BLaER1 treated with 17β-estradiol and CSF1 and Interleukin-3, amounts not matched to agents 10 nM and 100 nM (cell line): ENCODE measurements around the gene NMUR1.
A peak's percentile ranks its signal among the peaks of the same experiment; 100 is the strongest.

Source experiments
- H3K27ac ChIP-seq, 11 experiments: shearing (Covaris generic); formaldehyde crosslinking; 2 replicates each; pipeline ENCODE4 v1.8.1; 2022
- H3K27me3 ChIP-seq, 11 experiments: shearing (Covaris generic); formaldehyde crosslinking; 2 replicates each; pipeline ENCODE4 v1.8.1; 2022
- H3K36me3 ChIP-seq, 11 experiments: shearing (Covaris generic); formaldehyde crosslinking; 2 replicates each; pipeline ENCODE4 v1.8.1; 2022
- H3K4me1 ChIP-seq, 10 experiments: shearing (Covaris generic); formaldehyde crosslinking; 2 replicates each; pipeline ENCODE4 v1.8.1; 2022
- H3K4me2 ChIP-seq, 11 experiments: shearing (Covaris generic); formaldehyde crosslinking; 2 replicates each; pipeline ENCODE4 v1.8.1; 2022
- H3K4me3 ChIP-seq, 10 experiments: shearing (Covaris generic); formaldehyde crosslinking; 2 replicates each; pipeline ENCODE4 v1.8.1; 2022
- H3K9ac ChIP-seq, 11 experiments: shearing (Covaris generic); formaldehyde crosslinking; 2 replicates each; pipeline ENCODE4 v1.8.1; 2022
- H3K9me3 ChIP-seq, 11 experiments: shearing (Covaris generic); formaldehyde crosslinking; replicated peaks in 1 of 11; 2 replicates each; pipeline ENCODE4 v1.8.1; 2022
- H4K20me1 ChIP-seq, 11 experiments: shearing (Covaris generic); formaldehyde crosslinking; 2 replicates each; pipeline ENCODE4 v1.8.1; 2022
- Cebpa-rat ChIP-seq, 11 experiments: shearing (Covaris generic); IDR thresholded peaks; 2 replicates each; pipeline ENCODE4 v1.8.1; 2022

The NMUR1 gene

DNA sequence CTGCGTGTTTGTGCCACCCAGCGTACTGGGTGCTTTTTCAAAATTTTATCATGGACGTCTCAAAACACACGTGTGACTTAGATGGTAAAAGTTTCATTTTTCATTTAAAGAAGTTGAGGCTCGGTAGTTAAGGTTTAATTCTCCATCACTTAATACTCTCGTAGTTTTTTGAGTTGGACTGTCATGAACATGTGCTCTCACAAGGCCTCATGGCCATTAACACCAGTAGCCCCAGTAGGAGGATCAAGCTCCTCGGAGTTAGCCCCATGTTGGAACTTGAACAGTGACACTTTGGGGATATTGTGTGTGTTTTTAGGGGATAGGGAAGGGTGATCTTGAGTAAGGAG lies 15.3 kb downstream of the NMUR1 start:
- Histone ChIP-seq H3K4me3 (peak overlapping the region; percentile 65 to 86 (median 72)), H3K9ac (peak overlapping the region; percentile 80 to 90 (median 85)), H3K9me3 (no peaks in the 10 kb centered on the region), H3K27me3 (peaks cover 0 to 13% (median 0%) of the 10 kb centered on the region in 11 experiments; a peak in 4 of 22 replicates), H3K27ac (peak overlapping the region; percentile 67 to 92 (median 87); a peak in 21 of 22 replicates), H3K36me3 (no peaks in the 10 kb centered on the region), H3K4me1 (peaks cover 5 to 33% (median 20%) of the 10 kb centered on the region in 10 experiments), H4K20me1 (no peaks in the 10 kb centered on the region; a peak in 1 of 22 replicates), H3K4me2 (peak overlapping the region; percentile 90 to 97 (median 94))
- no peak for TF ChIP-seq Cebpa-rat (IDR thresholded peaks at IDR 0.05)

- Histone ChIP-seq H3K4me2 (peak overlapping the region; percentile 90 to 97 (median 94)), H3K4me1 (peaks cover 5 to 33% (median 20%) of the 10 kb centered on the region in 10 experiments), H3K36me3 (no peaks in the 10 kb centered on the region), H3K27ac (peak overlapping the region; percentile 67 to 92 (median 87); a peak in 21 of 22 replicates), H3K9me3 (no peaks in the 10 kb centered on the region), H3K9ac (peak overlapping the region; percentile 80 to 90 (median 85)), H3K4me3 (peak overlapping the region; percentile 65 to 86 (median 72)), H3K27me3 (peaks cover 0 to 8% (median 0%) of the 10 kb centered on the region in 11 experiments; a peak in 4 of 22 replicates), H4K20me1 (no peaks in the 10 kb centered on the region; a peak in 1 of 22 replicates)
- TF ChIP-seq Cebpa-rat (IDR thresholded peaks at IDR 0.05), result no peak
Observed at GRCh38 chr2:231514225-231514950, 15.9 kb downstream of the NMUR1 start.

- H4K20me1 ChIP-seq, result no peaks in the 10 kb centered on the region; a peak in 1 of 22 replicates
- peaks cover 0 to 2% (median 0%) of the 10 kb centered on the region in 11 experiments; a peak in 2 of 22 replicates for H3K27me3 ChIP-seq
- TF ChIP-seq Cebpa-rat (IDR thresholded peaks at IDR 0.05), result no peak
- peak overlapping the region; percentile 69 to 94 (median 86) for H3K4me2 ChIP-seq
- peak overlapping the region; percentile 65 to 86 (median 72) for H3K4me3 ChIP-seq
- peak overlapping the region in 10 of 11 experiments; percentile 78 to 91 (median 84); a peak in 21 of 22 replicates for H3K27ac ChIP-seq
- no peaks in the 10 kb centered on the region for H3K9me3 ChIP-seq
- peak overlapping the region; percentile 73 to 90 (median 85); a peak in 21 of 22 replicates for H3K9ac ChIP-seq
- no peaks in the 10 kb centered on the region for H3K36me3 ChIP-seq
- H3K4me1 ChIP-seq, result peaks cover 5 to 31% (median 20%) of the 10 kb centered on the region in 10 experiments
Observed at GRCh38 chr2:231513746-231514224, 16.5 kb downstream of the NMUR1 start.

DNA sequence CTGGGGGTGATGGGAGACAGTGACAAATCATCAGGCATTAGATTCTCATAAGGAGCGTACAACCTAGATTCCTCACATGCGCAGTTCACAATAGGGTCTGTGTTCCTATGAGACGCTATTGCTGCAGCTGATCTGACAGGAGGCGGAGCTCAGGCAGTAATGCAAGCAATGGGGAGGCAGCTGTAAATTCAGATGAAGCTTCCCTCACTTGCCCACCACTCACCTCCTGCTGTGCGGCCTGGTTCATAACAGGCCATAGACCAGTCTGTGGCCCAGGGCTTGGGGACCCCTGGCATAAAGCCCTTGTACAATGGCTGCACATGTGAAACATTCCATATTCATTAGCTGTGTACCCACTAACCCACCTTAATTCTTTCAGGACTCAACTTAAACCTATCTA lies 18.0 kb downstream of the NMUR1 start:
- no peaks in the 10 kb centered on the region for H3K36me3 ChIP-seq
- no peaks in the 10 kb centered on the region for H4K20me1 ChIP-seq
- H3K4me2 ChIP-seq, result no peak overlapping the region
- H3K9me3 ChIP-seq, result no peaks in the 10 kb centered on the region
- H3K4me1 ChIP-seq, result peaks cover 5 to 24% (median 20%) of the 10 kb centered on the region in 10 experiments
- H3K9ac ChIP-seq, result no peak overlapping the region
- no peak overlapping the region for H3K27ac ChIP-seq
- H3K27me3 ChIP-seq, result no peaks in the 10 kb centered on the region
- no peak for TF ChIP-seq Cebpa-rat (IDR thresholded peaks at IDR 0.05)
- no peak overlapping the region for H3K4me3 ChIP-seq

DNA sequence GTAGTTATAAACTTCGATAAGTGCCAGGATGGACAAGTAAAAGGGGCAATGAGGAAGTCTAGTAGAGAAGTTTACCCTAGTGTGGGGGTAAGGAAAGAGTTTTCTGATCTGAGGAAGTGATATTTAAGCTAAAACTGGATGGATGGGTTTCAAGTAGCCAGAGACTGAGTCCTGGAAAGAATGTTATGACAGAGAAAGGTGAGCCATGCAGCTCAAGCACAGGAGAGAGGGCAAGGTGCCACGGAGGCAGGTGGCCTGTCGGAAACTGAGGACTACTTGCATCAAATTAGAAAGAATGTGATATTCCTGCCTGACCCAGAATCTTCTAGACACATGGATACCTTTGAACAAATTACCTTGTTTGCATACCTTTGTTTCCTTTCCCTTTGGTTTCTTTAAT lies 26.5 kb downstream of the NMUR1 start:
- TF ChIP-seq Cebpa-rat (IDR thresholded peaks at IDR 0.05), result no peak
- no peak overlapping the region for H3K4me3 ChIP-seq
- H4K20me1 ChIP-seq, result no peaks in the 10 kb centered on the region
- no peaks in the 10 kb centered on the region; a peak in 1 of 20 replicates for H3K4me1 ChIP-seq
- H3K9me3 ChIP-seq, result no peaks in the 10 kb centered on the region; a peak in 1 of 22 replicates
- H3K27me3 ChIP-seq, result no peaks in the 10 kb centered on the region
- H3K9ac ChIP-seq, result no peak overlapping the region
- no peak overlapping the region for H3K27ac ChIP-seq
- H3K36me3 ChIP-seq, result peaks cover 0 to 5% (median 0%) of the 10 kb centered on the region in 11 experiments; a peak in 1 of 22 replicates
- no peak overlapping the region for H3K4me2 ChIP-seq

DNA sequence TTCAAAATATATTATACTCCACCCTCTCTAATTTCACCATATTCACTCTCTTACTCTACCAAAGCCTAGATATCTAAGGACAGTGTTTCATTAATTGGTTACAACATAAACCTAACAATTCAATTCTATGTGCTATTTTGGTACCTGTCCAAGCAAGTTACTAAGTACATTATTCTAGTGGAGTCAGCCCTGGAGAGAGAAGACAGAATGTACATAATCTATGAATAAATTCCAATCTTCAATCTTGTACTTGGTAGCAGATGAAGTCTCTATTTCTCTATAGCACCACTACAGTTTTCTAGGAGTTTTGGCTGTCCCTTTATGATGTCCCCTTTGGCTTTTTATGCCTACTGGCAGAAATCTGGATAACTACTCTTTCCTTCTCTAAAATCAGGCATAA lies 27.6 kb downstream of the NMUR1 start:
- TF ChIP-seq Cebpa-rat (IDR thresholded peaks at IDR 0.05), result no peak
- Histone ChIP-seq H3K27me3 (no peaks in the 10 kb centered on the region), H4K20me1 (no peaks in the 10 kb centered on the region)

GRCh38 chr2:231497651-231498050 lies 32.6 kb downstream of the NMUR1 start:
- H3K4me1 ChIP-seq, result no peaks in the 10 kb centered on the region
- no peak for TF ChIP-seq Cebpa-rat (IDR thresholded peaks at IDR 0.05)
- no peaks in the 10 kb centered on the region for H3K9me3 ChIP-seq
- no peak overlapping the region for H3K27ac ChIP-seq
- no peaks in the 10 kb centered on the region for H4K20me1 ChIP-seq
- no peak overlapping the region for H3K4me2 ChIP-seq
- H3K27me3 ChIP-seq, result no peaks in the 10 kb centered on the region
- no peaks in the 10 kb centered on the region for H3K36me3 ChIP-seq
- H3K4me3 ChIP-seq, result no peak overlapping the region
- H3K9ac ChIP-seq, result no peak overlapping the region

More for the DNA sequence above, 27.6 kb downstream of the NMUR1 start:
- Histone ChIP-seq H3K9ac (no peak overlapping the region), H3K9me3 (no peaks in the 10 kb centered on the region; a peak in 1 of 22 replicates), H3K36me3 (peaks cover 0 to 5% (median 0%) of the 10 kb centered on the region in 11 experiments; a peak in 1 of 22 replicates), H3K27ac (no peak overlapping the region), H3K4me3 (no peak overlapping the region), H3K4me1 (no peaks in the 10 kb centered on the region; a peak in 1 of 20 replicates), H3K4me2 (no peak overlapping the region)

DNA sequence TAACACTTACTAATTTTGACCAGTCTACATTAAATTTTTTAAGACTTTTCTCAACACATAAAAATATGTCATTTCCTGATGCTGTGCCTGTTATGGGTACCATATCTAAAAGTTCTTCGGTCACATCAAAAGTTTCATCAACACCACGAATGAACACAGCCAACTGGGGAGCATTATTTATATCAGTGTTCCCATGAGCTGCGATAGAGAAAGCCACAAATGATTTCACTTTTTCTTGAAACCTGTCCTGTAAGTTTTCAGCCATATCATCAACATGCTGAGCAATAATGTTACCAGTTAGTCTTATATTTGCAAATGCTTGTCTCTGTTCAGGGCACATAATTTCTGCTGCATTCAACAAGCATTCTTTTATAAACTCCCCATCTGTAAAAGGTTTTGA lies 35.6 kb downstream of the NMUR1 start:
- no peaks in the 10 kb centered on the region for H4K20me1 ChIP-seq
- no peaks in the 10 kb centered on the region for H3K4me1 ChIP-seq
- H3K27me3 ChIP-seq, result no peaks in the 10 kb centered on the region
- H3K36me3 ChIP-seq, result no peaks in the 10 kb centered on the region
- 0 out of 22 replicates have a peak overlapping the region, but pooled peaks of 1 of the 11 experiments have one; percentile 10 for H3K4me2 ChIP-seq
- no peak overlapping the region for H3K27ac ChIP-seq
- no peak for TF ChIP-seq Cebpa-rat (IDR thresholded peaks at IDR 0.05)
- H3K9ac ChIP-seq, result no peak overlapping the region
- H3K9me3 ChIP-seq, result no peaks in the 10 kb centered on the region
- H3K4me3 ChIP-seq, result no peak overlapping the region

- no peaks in the 10 kb centered on the region for H3K27me3 ChIP-seq
- no peaks in the 10 kb centered on the region for H4K20me1 ChIP-seq
- no peaks in the 10 kb centered on the region for H3K9me3 ChIP-seq
- H3K4me3 ChIP-seq, result no peak overlapping the region
- no peak overlapping the region for H3K9ac ChIP-seq
- no peak overlapping the region for H3K4me2 ChIP-seq
- no peaks in the 10 kb centered on the region for H3K36me3 ChIP-seq
- no peaks in the 10 kb centered on the region for H3K4me1 ChIP-seq
- no peak for TF ChIP-seq Cebpa-rat (IDR thresholded peaks at IDR 0.05)
- H3K27ac ChIP-seq, result no peak overlapping the region
Observed at GRCh38 chr2:231490801-231491200, 39.4 kb downstream of the NMUR1 start.
